ENCODE results near the gene PTPRD. TPM values are rescaled to one million over a fixed set of nuclear protein-coding genes. Genes with fewer than 3 reads are reported as not detected.

The PTPRD gene
- total RNA-seq, 1 experiment from 2014 or later: 0.02 TPM

GRCh38 chr9:10649076-10649475, 36.3 kb upstream of the PTPRD start:
- H4K20me1 ChIP-seq (ENCODE audit: insufficient read depth): no peaks in the 10 kb centered on the region
- RAD21 ChIA-PET (ENCODE audit: low non-redundant PET in 1 of 2, low total read pairs in 2 of 2, uncharacterized antibody in 2 of 2, unreplicated experiment in 2 of 2): no interaction called here
- no peaks in the 10 kb centered on the region for H3K4me1 ChIP-seq (ENCODE audit: control insufficient read depth in 1 of 2, insufficient read depth in 2 of 2, low read length in 2 of 2)
- no peaks in the 10 kb centered on the region for H3K79me2 ChIP-seq (ENCODE audit: insufficient read depth, low read length)
- no peak overlapping the region for H3K27ac ChIP-seq (ENCODE audit: low read depth, low read length)
- H3K36me3 ChIP-seq (ENCODE audit: control insufficient read depth in 1 of 2, insufficient read depth in 2 of 2, low read length in 2 of 2): no peaks in the 10 kb centered on the region
- peaks cover 7 to 25% of the 10 kb centered on the region in 2 experiments for H3K9me3 ChIP-seq (ENCODE audit: control insufficient read depth in 1 of 2, insufficient read depth in 1 of 2, low read depth in 1 of 2, low read length in 2 of 2)
- TF ChIP-seq SP1 (IDR thresholded peaks at IDR 0.05; ENCODE audit: low read depth) (no peak), JUND (IDR thresholded peaks at IDR 0.05) (no peak), ELF1 (IDR thresholded peaks at IDR 0.05; ENCODE audit: borderline replicate concordance, low read depth) (no peak), POLR2A (IDR thresholded peaks at IDR 0.05; ENCODE audit: borderline replicate concordance, extremely low read depth, insufficient read depth, insufficient read length) (no peak), CBX3 (IDR thresholded peaks at IDR 0.05; ENCODE audit: low read depth) (no peak), EGR1 (IDR thresholded peaks at IDR 0.05; ENCODE audit: low read depth) (no peak), SRF (IDR thresholded peaks at IDR 0.05; ENCODE audit: low read depth) (no peak), EZH2 (IDR thresholded peaks at IDR 0.05) (no peak), ZBTB33 (IDR thresholded peaks at IDR 0.05; ENCODE audit: extremely low read depth, insufficient replicate concordance, low read length) (no peak), SIN3A (IDR thresholded peaks at IDR 0.05; ENCODE audit: low read depth) (no peak), RAD21 (IDR thresholded peaks at IDR 0.05; ENCODE audit: low read depth) (no peak), FOSL1 (IDR thresholded peaks at IDR 0.05; ENCODE audit: low read depth) (no peak), YY1 (IDR thresholded peaks at IDR 0.05; ENCODE audit: extremely low read depth, insufficient replicate concordance, low read depth, low read length) (no peak), TCF7L2 (IDR thresholded peaks at IDR 0.05; ENCODE audit: borderline replicate concordance, extremely low read depth, insufficient read depth, insufficient read length) (no peak), ZFX (IDR thresholded peaks at IDR 0.05) (no peak), EZH2phosphoT487 (IDR thresholded peaks at IDR 0.05; ENCODE audit: borderline replicate concordance) (no peak)
- TF ChIP-seq, protein P1, sequence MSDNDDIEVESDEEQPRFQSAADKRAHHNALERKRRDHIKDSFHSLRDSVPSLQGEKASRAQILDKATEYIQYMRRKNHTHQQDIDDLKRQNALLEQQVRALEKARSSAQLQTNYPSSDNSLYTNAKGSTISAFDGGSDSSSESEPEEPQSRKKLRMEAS (IDR thresholded peaks at IDR 0.05): no peak
- TF ChIP-seq, protein P2, sequence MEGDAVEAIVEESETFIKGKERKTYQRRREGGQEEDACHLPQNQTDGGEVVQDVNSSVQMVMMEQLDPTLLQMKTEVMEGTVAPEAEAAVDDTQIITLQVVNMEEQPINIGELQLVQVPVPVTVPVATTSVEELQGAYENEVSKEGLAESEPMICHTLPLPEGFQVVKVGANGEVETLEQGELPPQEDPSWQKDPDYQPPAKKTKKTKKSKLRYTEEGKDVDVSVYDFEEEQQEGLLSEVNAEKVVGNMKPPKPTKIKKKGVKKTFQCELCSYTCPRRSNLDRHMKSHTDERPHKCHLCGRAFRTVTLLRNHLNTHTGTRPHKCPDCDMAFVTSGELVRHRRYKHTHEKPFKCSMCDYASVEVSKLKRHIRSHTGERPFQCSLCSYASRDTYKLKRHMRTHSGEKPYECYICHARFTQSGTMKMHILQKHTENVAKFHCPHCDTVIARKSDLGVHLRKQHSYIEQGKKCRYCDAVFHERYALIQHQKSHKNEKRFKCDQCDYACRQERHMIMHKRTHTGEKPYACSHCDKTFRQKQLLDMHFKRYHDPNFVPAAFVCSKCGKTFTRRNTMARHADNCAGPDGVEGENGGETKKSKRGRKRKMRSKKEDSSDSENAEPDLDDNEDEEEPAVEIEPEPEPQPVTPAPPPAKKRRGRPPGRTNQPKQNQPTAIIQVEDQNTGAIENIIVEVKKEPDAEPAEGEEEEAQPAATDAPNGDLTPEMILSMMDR (IDR thresholded peaks at IDR 0.05 in 2 of 3, conservative IDR thresholded peaks at IDR 0.05 in 1 of 3; ENCODE audit: borderline replicate concordance in 1 of 3, insufficient read depth in 1 of 3, low read depth in 2 of 3, low read length in 2 of 3): no peak
- TF ChIP-seq, protein P3, sequence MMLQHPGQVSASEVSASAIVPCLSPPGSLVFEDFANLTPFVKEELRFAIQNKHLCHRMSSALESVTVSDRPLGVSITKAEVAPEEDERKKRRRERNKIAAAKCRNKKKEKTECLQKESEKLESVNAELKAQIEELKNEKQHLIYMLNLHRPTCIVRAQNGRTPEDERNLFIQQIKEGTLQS (IDR thresholded peaks at IDR 0.05): no peak
- CTCF ChIA-PET: no interaction called here
- POLR2A ChIA-PET: no interaction called here
- no peak overlapping the region for H2AFZ ChIP-seq (ENCODE audit: low read depth, low read length, poor library complexity, severe bottlenecking)
- no peaks in the 10 kb centered on the region for H3K9me2 ChIP-seq (ENCODE audit: insufficient read depth)
- no peak overlapping the region for H3K4me3 ChIP-seq (replicated peaks in 1 of 2; ENCODE audit: low read depth in 1 of 2, low read length in 2 of 2)
- H3K4me2 ChIP-seq (ENCODE audit: low read length): no peak overlapping the region
- no peak overlapping the region for H3K9ac ChIP-seq (ENCODE audit: low read length)
- intact Hi-C loops (cut with micrococcal nuclease): no loop called here
- ATAC-seq (no peak), DNase-seq (ENCODE audit: low read depth, low spot score) (no peak)
- H3K27me3 ChIP-seq (ENCODE audit: insufficient read depth, low read length): no peaks in the 10 kb centered on the region
- BruUV-seq (replicated peaks): no TSS peak
